ENCODE measurements around the gene PPT2. TPM values are rescaled to one million over a fixed set of nuclear protein-coding genes. Genes with fewer than 3 reads are reported as not detected.

PPT2 gene
- total RNA-seq, 4 donors from 2014 or later: 14.9 to 31.4 (median 20.8) TPM

DNA sequence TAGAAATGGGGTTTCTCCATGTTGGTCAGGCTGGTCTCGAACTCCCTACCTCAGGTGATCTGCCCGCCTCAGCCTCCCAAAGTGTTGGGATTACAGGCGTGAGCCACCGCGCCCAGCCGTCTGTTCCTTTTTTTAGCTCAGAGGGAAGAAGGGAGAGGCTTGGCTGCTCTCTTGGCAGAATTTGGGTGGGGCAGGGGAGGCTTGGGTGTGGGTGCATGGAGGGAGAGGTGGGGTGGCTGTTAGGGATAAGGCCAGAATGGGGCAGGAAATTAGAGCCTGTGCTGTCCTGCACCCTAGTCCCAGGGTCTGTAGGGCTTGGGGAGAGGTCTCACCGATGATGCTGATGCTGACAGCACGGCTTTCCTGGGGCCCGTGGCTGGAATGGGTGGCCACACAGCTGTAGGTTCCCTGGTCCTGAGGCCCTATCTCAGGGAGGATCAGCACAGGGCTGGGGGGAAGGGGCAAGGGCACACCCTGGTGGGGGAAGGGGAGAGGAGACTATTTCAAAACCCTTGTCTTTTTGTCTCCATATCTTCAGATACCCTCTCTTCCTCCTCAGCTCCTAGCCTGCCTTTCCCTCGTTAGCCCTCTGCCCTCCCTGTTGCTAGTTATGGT is 28.1 kb downstream of the PPT2 start:
- 75% methylated on average over 10 of the region's 10 CpGs for WGBS
- H3K4me1 ChIP-seq: peaks cover 58 to 79% (median 74%) of the 10 kb centered on the region in 4 donors
- TF ChIP-seq POLR2AphosphoS5 (IDR thresholded peaks at IDR 0.05) (no peak), CTCF (IDR thresholded peaks at IDR 0.05) (no peak), EP300 (IDR thresholded peaks at IDR 0.05) (no peak), POLR2A (IDR thresholded peaks at IDR 0.05; ENCODE audit: low read depth) (no peak)
- no peaks in the 10 kb centered on the region for H3K27me3 ChIP-seq
- DNase-seq (ENCODE audit: extremely low spot score): no peak
- H3K36me3 ChIP-seq: peaks cover 7 to 53% (median 41%) of the 10 kb centered on the region in 4 donors
- no peak overlapping the region for H3K4me3 ChIP-seq
- peak overlapping the region; percentile 84 to 99 (median 98) for H3K27ac ChIP-seq (replicated peaks in 1 of 4)
- H3K9me3 ChIP-seq: no peaks in the 10 kb centered on the region
- intact Hi-C loops (cut with DNase I): no loop called here

- TF ChIP-seq EP300 (IDR thresholded peaks at IDR 0.05) (no peak), POLR2AphosphoS5 (IDR thresholded peaks at IDR 0.05) (no peak), POLR2A (IDR thresholded peaks at IDR 0.05; ENCODE audit: low read depth) (no peak), CTCF (IDR thresholded peaks at IDR 0.05) (no peak)
- peaks cover 61 to 80% (median 77%) of the 10 kb centered on the region in 4 donors for H3K4me1 ChIP-seq
- intact Hi-C loops (cut with DNase I): no loop called here
- H3K36me3 ChIP-seq: peaks cover 12 to 59% (median 46%) of the 10 kb centered on the region in 4 donors
- 74% methylated on average over 10 of the region's 10 CpGs for WGBS
- peak overlapping the region; percentile 84 to 99 (median 98) for H3K27ac ChIP-seq (replicated peaks in 1 of 4)
- no peak overlapping the region for H3K4me3 ChIP-seq
- H3K27me3 ChIP-seq: no peaks in the 10 kb centered on the region
- DNase-seq (ENCODE audit: extremely low spot score): no peak
- H3K9me3 ChIP-seq: no peaks in the 10 kb centered on the region
These were observed 28.6 kb downstream of the PPT2 start for GRCh38 chr6:32182555-32182981.

GRCh38 chr6:32183030-32183429 is 29.1 kb downstream of the PPT2 start:
- DNase-seq (ENCODE audit: extremely low spot score): no peak
- WGBS: 88% methylated on average over 3 of the region's 3 CpGs
- Histone ChIP-seq H3K4me3 (no peak overlapping the region), H3K4me1 (peaks cover 66 to 84% (median 82%) of the 10 kb centered on the region in 4 donors), H3K36me3 (peaks cover 16 to 63% (median 51%) of the 10 kb centered on the region in 4 donors), H3K27ac (replicated peaks in 1 of 4) (peak overlapping the region; percentile 84 to 99 (median 98)), H3K9me3 (no peaks in the 10 kb centered on the region), H3K27me3 (no peaks in the 10 kb centered on the region)
- intact Hi-C loops (cut with DNase I): no loop called here
- no peak for TF ChIP-seq EP300 (IDR thresholded peaks at IDR 0.05)
- TF ChIP-seq POLR2A (IDR thresholded peaks at IDR 0.05; ENCODE audit: low read depth): no peak
- TF ChIP-seq CTCF (IDR thresholded peaks at IDR 0.05): no peak
- TF ChIP-seq POLR2AphosphoS5 (IDR thresholded peaks at IDR 0.05): no peak

- no peak overlapping the region for H3K4me3 ChIP-seq
- peaks cover 70 to 89% (median 86%) of the 10 kb centered on the region in 4 donors for H3K4me1 ChIP-seq
- 80% methylated on average over 15 of the region's 15 CpGs for WGBS
- no peaks in the 10 kb centered on the region for H3K27me3 ChIP-seq
- TF ChIP-seq POLR2A (IDR thresholded peaks at IDR 0.05; ENCODE audit: low read depth) (no peak), POLR2AphosphoS5 (IDR thresholded peaks at IDR 0.05) (no peak), EP300 (IDR thresholded peaks at IDR 0.05) (no peak), CTCF (IDR thresholded peaks at IDR 0.05) (no peak)
- intact Hi-C loops (cut with DNase I): no loop called here
- no peaks in the 10 kb centered on the region for H3K9me3 ChIP-seq
- peak overlapping the region; percentile 84 to 99 (median 98) for H3K27ac ChIP-seq (replicated peaks in 1 of 4)
- peaks cover 16 to 64% (median 52%) of the 10 kb centered on the region in 4 donors for H3K36me3 ChIP-seq
- no peak for DNase-seq (ENCODE audit: extremely low spot score)
These were observed 29.6 kb downstream of the PPT2 start for GRCh38 chr6:32183483-32184083.
